Measurements from ENCODE around the gene HOXC10. TPM values are rescaled to one million over a fixed set of nuclear protein-coding genes. Genes with fewer than 3 reads are reported as not detected.
A peak's percentile ranks its signal among the peaks of the same experiment; 100 is the strongest.

The HOXC10 gene
- total RNA-seq, 1 donor from 2014 or later = not detected

- no peak overlapping the region for H2AFZ ChIP-seq (ENCODE audit: low read depth, low read length)
- H3K27me3 ChIP-seq (ENCODE audit: insufficient read depth, low read length) = peaks cover 96% of the 10 kb centered on the region
- H3K79me2 ChIP-seq (ENCODE audit: insufficient read depth, low read length) = no peaks in the 10 kb centered on the region
Measured at GRCh38 chr12:53970451-53970850, 14.5 kb upstream of the HOXC10 start.

GRCh38 chr12:53971129-53971528 is 13.8 kb upstream of the HOXC10 start:
- Histone ChIP-seq H2AFZ (ENCODE audit: low read depth, low read length) (no peak overlapping the region), H3K9ac (ENCODE audit: low read length) (no peak overlapping the region), H4K20me1 (ENCODE audit: insufficient read depth, low read length) (no peaks in the 10 kb centered on the region), H3K79me2 (ENCODE audit: insufficient read depth, low read length) (no peaks in the 10 kb centered on the region), H3K27me3 (ENCODE audit: insufficient read depth, low read length) (peaks cover 96% of the 10 kb centered on the region), H3K36me3 (ENCODE audit: insufficient read depth, low read length) (no peaks in the 10 kb centered on the region), H3K4me3 (ENCODE audit: insufficient read depth, low read depth, low read length) (no peak overlapping the region), H3K4me1 (ENCODE audit: insufficient read depth, low read length) (no peaks in the 10 kb centered on the region), H3K4me2 (ENCODE audit: low read length) (no peak overlapping the region), H3K27ac (ENCODE audit: low read depth, low read length) (no peak overlapping the region), H3K9me3 (ENCODE audit: insufficient read depth, low read depth, low read length) (peaks cover 5% of the 10 kb centered on the region)
- H3K4me3 Mint-ChIP-seq (ENCODE audit: unreplicated experiment) = no peak overlapping the region
- H3K27ac Mint-ChIP-seq (ENCODE audit: unreplicated experiment) = no peak overlapping the region
- no peaks in the 10 kb centered on the region for H3K36me3 Mint-ChIP-seq (ENCODE audit: low read depth, unreplicated experiment)
- peaks cover 87% of the 10 kb centered on the region for H3K27me3 Mint-ChIP-seq (ENCODE audit: low read depth, unreplicated experiment)
- DNase-seq (ENCODE audit: low read depth) (no peak), FAIRE-seq (no peak)
- no peak for TF ChIP-seq CTCF (IDR thresholded peaks at IDR 0.05; ENCODE audit: insufficient read depth, low read depth, low read length)
- no peak for TF ChIP-seq EZH2 (IDR thresholded peaks at IDR 0.05; ENCODE audit: insufficient read depth, low read length)
- H3K4me1 Mint-ChIP-seq (ENCODE audit: low read depth, unreplicated experiment) = no peaks in the 10 kb centered on the region
- H3K9me3 Mint-ChIP-seq (ENCODE audit: unreplicated experiment) = peaks cover 29% of the 10 kb centered on the region

More at GRCh38 chr12:53970451-53970850, 14.5 kb upstream of the HOXC10 start:
- no peaks in the 10 kb centered on the region for H3K36me3 ChIP-seq (ENCODE audit: insufficient read depth, low read length)
- Mint-ChIP-seq H3K27me3 (ENCODE audit: low read depth, unreplicated experiment) (peaks cover 87% of the 10 kb centered on the region), H3K36me3 (ENCODE audit: low read depth, unreplicated experiment) (no peaks in the 10 kb centered on the region), H3K9me3 (ENCODE audit: unreplicated experiment) (peaks cover 29% of the 10 kb centered on the region), H3K4me3 (ENCODE audit: unreplicated experiment) (no peak overlapping the region), H3K4me1 (ENCODE audit: low read depth, unreplicated experiment) (no peaks in the 10 kb centered on the region), H3K27ac (ENCODE audit: unreplicated experiment) (no peak overlapping the region)
- H3K27ac ChIP-seq (ENCODE audit: low read depth, low read length) = no peak overlapping the region
- FAIRE-seq (no peak), DNase-seq (ENCODE audit: low read depth) (no peak)
- H3K4me1 ChIP-seq (ENCODE audit: insufficient read depth, low read length) = no peaks in the 10 kb centered on the region
- no peak overlapping the region for H3K4me3 ChIP-seq (ENCODE audit: insufficient read depth, low read depth, low read length)
- TF ChIP-seq CTCF (IDR thresholded peaks at IDR 0.05; ENCODE audit: insufficient read depth, low read depth, low read length) (no peak), EZH2 (IDR thresholded peaks at IDR 0.05; ENCODE audit: insufficient read depth, low read length) (peak; percentile 32)
- no peak overlapping the region for H3K4me2 ChIP-seq (ENCODE audit: low read length)
- H4K20me1 ChIP-seq (ENCODE audit: insufficient read depth, low read length) = no peaks in the 10 kb centered on the region
- peaks cover 5% of the 10 kb centered on the region for H3K9me3 ChIP-seq (ENCODE audit: insufficient read depth, low read depth, low read length)
- H3K9ac ChIP-seq (ENCODE audit: low read length) = no peak overlapping the region

DNA sequence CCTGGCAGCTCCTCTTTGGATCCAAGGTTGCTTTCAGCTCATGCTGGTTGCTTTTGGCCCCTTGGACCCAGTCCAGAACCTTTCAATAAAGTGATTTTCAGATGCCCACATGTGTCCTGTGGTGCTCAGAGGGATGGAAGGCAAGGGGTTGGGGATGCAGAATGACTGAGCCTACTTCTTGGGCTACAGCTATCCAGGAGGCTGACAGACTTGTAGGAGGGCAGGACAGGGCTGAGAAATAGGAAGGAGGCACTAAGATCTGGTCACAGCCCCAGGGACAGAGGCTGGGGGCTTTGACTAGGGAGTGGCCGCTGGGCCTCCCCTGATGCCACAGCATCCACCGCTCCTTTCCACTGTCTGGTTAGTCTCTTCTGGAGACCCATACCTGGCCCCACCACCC is 13.3 kb upstream of the HOXC10 start:
- Mint-ChIP-seq H3K27me3 (ENCODE audit: low read depth, unreplicated experiment) (peaks cover 86% of the 10 kb centered on the region), H3K36me3 (ENCODE audit: low read depth, unreplicated experiment) (no peaks in the 10 kb centered on the region), H3K27ac (ENCODE audit: unreplicated experiment) (no peak overlapping the region), H3K4me3 (ENCODE audit: unreplicated experiment) (no peak overlapping the region), H3K4me1 (ENCODE audit: low read depth, unreplicated experiment) (no peaks in the 10 kb centered on the region), H3K9me3 (ENCODE audit: unreplicated experiment) (peaks cover 29% of the 10 kb centered on the region)
- Histone ChIP-seq H3K9ac (ENCODE audit: low read length) (no peak overlapping the region), H4K20me1 (ENCODE audit: insufficient read depth, low read length) (no peaks in the 10 kb centered on the region), H3K4me3 (ENCODE audit: insufficient read depth, low read depth, low read length) (no peak overlapping the region), H3K4me2 (ENCODE audit: low read length) (no peak overlapping the region), H3K36me3 (ENCODE audit: insufficient read depth, low read length) (no peaks in the 10 kb centered on the region), H3K79me2 (ENCODE audit: insufficient read depth, low read length) (no peaks in the 10 kb centered on the region), H3K27ac (ENCODE audit: low read depth, low read length) (no peak overlapping the region), H2AFZ (ENCODE audit: low read depth, low read length) (no peak overlapping the region), H3K9me3 (ENCODE audit: insufficient read depth, low read depth, low read length) (peaks cover 5% of the 10 kb centered on the region), H3K4me1 (ENCODE audit: insufficient read depth, low read length) (no peaks in the 10 kb centered on the region), H3K27me3 (ENCODE audit: insufficient read depth, low read length) (peaks cover 96% of the 10 kb centered on the region)
- FAIRE-seq (no peak), DNase-seq (ENCODE audit: low read depth) (no peak)
- no peak for TF ChIP-seq CTCF (IDR thresholded peaks at IDR 0.05; ENCODE audit: insufficient read depth, low read depth, low read length)
- no peak for TF ChIP-seq EZH2 (IDR thresholded peaks at IDR 0.05; ENCODE audit: insufficient read depth, low read length)

Data from astrocyte (in vitro differentiated cells and primary cell).